ENCODE measurements around the gene ZAR1.

ZAR1 gene

GRCh38 chr4:48484494-48485168 lies 5.4 kb upstream of the ZAR1 start:
- H3F3A ChIP-seq (ENCODE audit: insufficient read depth) = no peaks in the 10 kb centered on the region
- no peaks in the 10 kb centered on the region for H3K27me3 ChIP-seq (ENCODE audit: low read length)
- H3K9ac ChIP-seq (ENCODE audit: low read length) = no peak overlapping the region
- no peaks in the 10 kb centered on the region for H3K79me2 ChIP-seq (ENCODE audit: insufficient read depth, low read length)
- no peak overlapping the region for H3K27ac ChIP-seq (ENCODE audit: low read depth, low read length)
- H4K20me1 ChIP-seq (ENCODE audit: low read depth, low read length) = no peaks in the 10 kb centered on the region
- H3K4me2 ChIP-seq (ENCODE audit: low read depth, low read length, poor library complexity, severe bottlenecking) = no peak overlapping the region
- H3K9me2 ChIP-seq (replicated peaks; ENCODE audit: insufficient read depth, low read length) = no peaks in the 10 kb centered on the region
- no peaks in the 10 kb centered on the region for H3K36me3 ChIP-seq (ENCODE audit: low read length)
- no peaks in the 10 kb centered on the region for H3K9me3 ChIP-seq (ENCODE audit: insufficient read depth, low read length)
- H3K4me3 ChIP-seq (ENCODE audit: insufficient read depth, low read length, poor library complexity, severe bottlenecking) = no peak overlapping the region
- H2AFZ ChIP-seq (ENCODE audit: low read depth, low read length, severe bottlenecking) = no peak overlapping the region
- no peak for TF ChIP-seq EZH2phosphoT487 (conservative IDR thresholded peaks at IDR 0.05; ENCODE audit: low read length)
- TF ChIP-seq CTCF (IDR thresholded peaks at IDR 0.05; ENCODE audit: insufficient read depth, low read length, poor library complexity, severe bottlenecking) = no peak

- TF ChIP-seq CTCF (IDR thresholded peaks at IDR 0.05; ENCODE audit: insufficient read depth, low read length, poor library complexity, severe bottlenecking) = no peak
- no peak for TF ChIP-seq EZH2phosphoT487 (conservative IDR thresholded peaks at IDR 0.05; ENCODE audit: low read length)
- H3K4me3 ChIP-seq (ENCODE audit: insufficient read depth, low read length, poor library complexity, severe bottlenecking) = no peak overlapping the region
- no peak overlapping the region for H3K27ac ChIP-seq (ENCODE audit: low read depth, low read length)
- no peaks in the 10 kb centered on the region for H3K36me3 ChIP-seq (ENCODE audit: low read length)
- H3K79me2 ChIP-seq (ENCODE audit: insufficient read depth, low read length) = no peaks in the 10 kb centered on the region
- H2AFZ ChIP-seq (ENCODE audit: low read depth, low read length, severe bottlenecking) = no peak overlapping the region
- no peaks in the 10 kb centered on the region for H3K9me2 ChIP-seq (replicated peaks; ENCODE audit: insufficient read depth, low read length)
- no peaks in the 10 kb centered on the region for H3K9me3 ChIP-seq (ENCODE audit: insufficient read depth, low read length)
- no peak overlapping the region for H3K4me2 ChIP-seq (ENCODE audit: low read depth, low read length, poor library complexity, severe bottlenecking)
- H3F3A ChIP-seq (ENCODE audit: insufficient read depth) = no peaks in the 10 kb centered on the region
- H4K20me1 ChIP-seq (ENCODE audit: low read depth, low read length) = no peaks in the 10 kb centered on the region
- no peaks in the 10 kb centered on the region for H3K27me3 ChIP-seq (ENCODE audit: low read length)
- H3K9ac ChIP-seq (ENCODE audit: low read length) = no peak overlapping the region
Measured at GRCh38 chr4:48489683-48490011, 405 bp upstream of the ZAR1 start.

GRCh38 chr4:48490680-48491513 lies 845 bp downstream of the ZAR1 start:
- H3K79me2 ChIP-seq (ENCODE audit: insufficient read depth, low read length) = no peaks in the 10 kb centered on the region
- H2AFZ ChIP-seq (ENCODE audit: low read depth, low read length, severe bottlenecking) = no peak overlapping the region
- no peak overlapping the region for H3K4me2 ChIP-seq (ENCODE audit: low read depth, low read length, poor library complexity, severe bottlenecking)
- H3K27ac ChIP-seq (ENCODE audit: low read depth, low read length) = no peak overlapping the region
- H3K9me3 ChIP-seq (ENCODE audit: insufficient read depth, low read length) = no peaks in the 10 kb centered on the region
- no peaks in the 10 kb centered on the region for H3F3A ChIP-seq (ENCODE audit: insufficient read depth)
- TF ChIP-seq CTCF (IDR thresholded peaks at IDR 0.05; ENCODE audit: insufficient read depth, low read length, poor library complexity, severe bottlenecking) = no peak
- no peak for TF ChIP-seq EZH2phosphoT487 (conservative IDR thresholded peaks at IDR 0.05; ENCODE audit: low read length)
- H3K4me3 ChIP-seq (ENCODE audit: insufficient read depth, low read length, poor library complexity, severe bottlenecking) = no peak overlapping the region
- H3K9me2 ChIP-seq (replicated peaks; ENCODE audit: insufficient read depth, low read length) = no peaks in the 10 kb centered on the region
- no peaks in the 10 kb centered on the region for H3K27me3 ChIP-seq (ENCODE audit: low read length)
- no peaks in the 10 kb centered on the region for H3K36me3 ChIP-seq (ENCODE audit: low read length)
- no peaks in the 10 kb centered on the region for H4K20me1 ChIP-seq (ENCODE audit: low read depth, low read length)
- H3K9ac ChIP-seq (ENCODE audit: low read length) = no peak overlapping the region
